ENCODE results near the gene IMP4. TPM values are rescaled to one million over a fixed set of nuclear protein-coding genes. Genes with fewer than 3 reads are reported as not detected.
"Not testable (repeated sequence)": the region's sequence is repeated elsewhere in the genome, so short reads cannot be mapped to it uniquely, and the experiment has no call there.

Gene IMP4
- total RNA-seq = 63.7 TPM
- long read RNA-seq, transcript IMP4-202 (9 exons, 822 nt) = minor isoform, 7 of 49 reads
- long read RNA-seq, transcript IMP4-208 (8 exons, 2,379 nt) = minor isoform, 5 of 49 reads
- long read RNA-seq, transcript IMP4-201 (9 exons, 1,740 nt) = major isoform, 24 of 49 reads
- long read RNA-seq, partial matches to known transcripts = 6 of 49 reads
- long read RNA-seq, other reads (novel, unspliced or antisense) = 7 of 49 reads

- ATAC-seq = peak; percentile 98
- DNase-seq (ENCODE audit: missing footprints) = peak; percentile 97
- intact Hi-C loops (cut with DNase I) = loop anchor here (1.0 to 5.0 kb wide), 4 partner anchors 13 to 160 kb away; partner anchors contain the start of genes MZT2B and SMPD4
Observed at GRCh38 chr2:130342533-130343275, at the start of gene IMP4. TSS of gene IMP4 (plus strand) at chr2:130342897. CDS start at chr2:130342933, 36 bp downstream.

DNA sequence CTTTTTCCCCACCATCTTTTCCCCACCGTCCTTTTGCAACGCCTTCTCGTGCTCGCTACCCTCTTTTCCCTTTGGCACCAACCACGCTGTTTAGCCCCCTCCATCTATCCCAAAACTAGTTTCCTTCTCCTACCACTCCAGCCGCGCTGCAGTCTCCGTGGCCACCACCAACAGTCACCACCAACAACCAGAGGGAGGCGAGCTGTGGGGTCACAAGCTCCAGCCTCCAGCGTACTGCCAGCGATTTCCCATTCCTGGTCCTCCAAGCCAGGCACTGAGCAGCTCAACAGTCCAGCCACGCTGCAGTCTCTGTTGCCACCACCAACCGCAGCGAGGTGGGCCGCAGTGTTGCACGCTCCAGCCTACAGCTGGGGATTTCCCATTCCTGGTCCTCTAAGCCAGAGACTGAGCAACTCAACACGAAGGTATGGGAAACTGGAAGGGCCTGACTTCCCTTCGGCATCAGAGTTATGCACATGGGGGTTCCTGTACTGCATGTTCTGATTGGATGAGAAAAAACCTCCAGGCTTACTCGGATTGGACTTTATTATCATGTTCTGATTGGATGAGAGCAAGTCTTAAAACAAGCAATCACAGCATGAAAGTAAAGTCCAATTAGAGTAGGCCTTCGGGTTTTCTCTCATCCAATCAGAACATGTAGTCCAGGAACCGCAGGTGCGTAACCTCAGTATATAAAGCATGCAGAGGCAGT, 42.3 kb upstream of the IMP4 start:
- ATAC-seq (no peak), DNase-seq (ENCODE audit: missing footprints) (no peak)
- intact Hi-C loops (cut with DNase I) = no loop called here

GRCh38 chr2:130300970-130301348, 41.7 kb upstream of the IMP4 start:
- DNase-seq (ENCODE audit: missing footprints) = no peak

GRCh38 chr2:130302164-130302886, 40.4 kb upstream of the IMP4 start:
- ATAC-seq = no peak

More at GRCh38 chr2:130300970-130301348, 41.7 kb upstream of the IMP4 start:
- intact Hi-C loops (cut with DNase I) = no loop called here
- ATAC-seq = no peak

DNA sequence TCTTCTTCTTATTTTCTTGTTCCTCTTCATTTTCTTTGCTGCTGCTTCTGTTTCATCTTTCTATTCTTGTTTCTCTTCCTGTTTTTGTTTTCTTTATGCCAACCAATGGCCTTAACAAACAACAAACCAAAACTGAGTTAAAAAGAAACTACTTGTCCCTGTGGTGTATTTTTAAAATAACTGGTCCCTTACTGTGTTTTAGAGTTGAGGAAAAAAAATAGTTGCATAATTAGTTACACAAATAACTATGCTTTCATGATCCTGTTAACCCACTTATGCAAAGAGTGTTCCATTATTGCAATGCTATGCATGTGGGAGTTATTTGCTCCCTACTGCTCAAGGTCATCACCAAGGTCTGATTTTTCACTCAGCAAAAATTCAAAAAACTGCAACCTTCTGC, 39.5 kb upstream of the IMP4 start:
- intact Hi-C loops (cut with DNase I) = no loop called here
- DNase-seq (ENCODE audit: missing footprints) = no peak
- ATAC-seq = no peak

More at GRCh38 chr2:130302164-130302886, 40.4 kb upstream of the IMP4 start:
- DNase-seq (ENCODE audit: missing footprints) = no peak
- intact Hi-C loops (cut with DNase I) = no loop called here

GRCh38 chr2:130304726-130305125, 38.0 kb upstream of the IMP4 start:
- DNase-seq (ENCODE audit: missing footprints) (no peak), ATAC-seq (no peak)
- intact Hi-C loops (cut with DNase I) = no loop called here

GRCh38 chr2:130307850-130308249, 34.8 kb upstream of the IMP4 start:
- intact Hi-C loops (cut with DNase I) = no loop called here
- ATAC-seq (no peak), DNase-seq (ENCODE audit: missing footprints) (no peak)

DNA sequence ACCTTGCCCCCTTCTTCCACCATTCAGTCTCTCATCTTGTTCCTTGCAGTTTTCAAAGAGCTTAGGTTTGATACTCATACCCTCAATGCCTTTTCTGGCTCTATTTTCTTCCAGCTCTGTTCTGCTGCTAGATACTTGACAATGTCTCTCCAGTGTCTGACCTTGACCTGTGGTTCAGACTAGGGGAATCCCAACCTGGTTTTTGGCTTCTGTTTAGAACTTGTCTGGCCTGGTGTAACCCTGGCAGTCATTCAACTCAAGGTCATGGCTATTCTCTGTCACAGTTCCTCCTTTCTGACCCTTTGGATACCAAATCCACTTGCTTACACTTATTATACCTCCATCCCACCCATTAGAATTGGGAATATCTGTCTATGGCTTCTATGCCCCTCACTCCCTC, 31.8 kb upstream of the IMP4 start:
- intact Hi-C loops (cut with DNase I) = no loop called here
- no peak for DNase-seq (ENCODE audit: missing footprints)
- no peak for ATAC-seq

DNA sequence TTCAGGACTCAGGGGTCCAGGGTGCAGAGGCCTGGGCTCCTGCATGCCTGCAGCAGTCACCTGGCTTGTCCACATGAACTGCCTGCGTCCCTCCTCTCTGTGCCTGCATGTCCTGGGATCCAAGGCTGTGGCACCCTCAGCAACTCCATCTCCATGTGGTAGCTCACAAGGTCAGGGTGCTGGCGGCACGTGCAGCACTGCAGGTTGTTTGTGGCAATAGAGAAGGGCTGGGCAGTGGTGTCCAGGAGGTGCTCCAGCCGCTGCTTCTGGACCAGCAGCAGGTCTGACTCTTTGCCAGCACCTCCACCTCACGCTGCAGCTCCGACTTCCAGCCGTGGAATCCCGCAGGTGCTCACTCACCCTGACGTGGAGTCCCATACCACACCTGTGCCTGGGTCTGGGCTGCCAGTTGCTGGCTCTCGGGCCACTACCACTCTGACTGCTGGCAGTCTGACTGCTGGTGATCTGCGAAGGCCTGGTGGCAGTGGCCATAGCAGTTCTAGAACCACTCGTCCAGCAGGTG, 28.8 kb upstream of the IMP4 start:
- intact Hi-C loops (cut with DNase I) = no loop called here

GRCh38 chr2:130314377-130314776, 28.3 kb upstream of the IMP4 start:
- DNase-seq (ENCODE audit: missing footprints) (no peak), ATAC-seq (no peak)
- intact Hi-C loops (cut with DNase I) = no loop called here

More for the DNA sequence above, 28.8 kb upstream of the IMP4 start:
- no peak for ATAC-seq
- DNase-seq (ENCODE audit: missing footprints) = no peak

DNA sequence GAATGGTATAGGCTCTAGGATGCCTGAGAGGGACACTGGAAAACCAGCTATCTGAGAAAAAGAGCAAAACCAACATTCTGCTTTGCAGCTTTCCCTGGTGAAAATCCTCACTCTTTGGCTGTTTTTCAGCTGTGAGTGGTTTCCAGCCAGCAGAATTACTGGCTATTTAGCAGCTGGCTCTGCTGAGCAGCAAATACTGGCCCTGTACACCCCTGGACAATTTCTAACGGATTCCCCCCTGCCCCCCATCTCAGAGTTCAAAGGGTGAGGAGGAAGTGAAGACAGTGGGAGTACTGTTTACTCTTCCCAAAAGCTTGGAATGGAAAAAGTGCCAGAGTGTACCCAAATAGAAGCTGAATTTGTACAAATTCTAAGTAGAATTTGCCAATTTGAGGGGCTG, 26.1 kb upstream of the IMP4 start:
- DNase-seq (ENCODE audit: missing footprints) = no peak
- intact Hi-C loops (cut with DNase I) = no loop called here

GRCh38 chr2:130318906-130319305, 23.8 kb upstream of the IMP4 start:
- DNase-seq (ENCODE audit: missing footprints) (no peak), ATAC-seq (no peak)
- intact Hi-C loops (cut with DNase I) = no loop called here

More for the DNA sequence above, 26.1 kb upstream of the IMP4 start:
- no peak for ATAC-seq

GRCh38 chr2:130319536-130319935, 23.2 kb upstream of the IMP4 start:
- DNase-seq (ENCODE audit: missing footprints) (no peak), ATAC-seq (no peak)
- intact Hi-C loops (cut with DNase I) = no loop called here

DNA sequence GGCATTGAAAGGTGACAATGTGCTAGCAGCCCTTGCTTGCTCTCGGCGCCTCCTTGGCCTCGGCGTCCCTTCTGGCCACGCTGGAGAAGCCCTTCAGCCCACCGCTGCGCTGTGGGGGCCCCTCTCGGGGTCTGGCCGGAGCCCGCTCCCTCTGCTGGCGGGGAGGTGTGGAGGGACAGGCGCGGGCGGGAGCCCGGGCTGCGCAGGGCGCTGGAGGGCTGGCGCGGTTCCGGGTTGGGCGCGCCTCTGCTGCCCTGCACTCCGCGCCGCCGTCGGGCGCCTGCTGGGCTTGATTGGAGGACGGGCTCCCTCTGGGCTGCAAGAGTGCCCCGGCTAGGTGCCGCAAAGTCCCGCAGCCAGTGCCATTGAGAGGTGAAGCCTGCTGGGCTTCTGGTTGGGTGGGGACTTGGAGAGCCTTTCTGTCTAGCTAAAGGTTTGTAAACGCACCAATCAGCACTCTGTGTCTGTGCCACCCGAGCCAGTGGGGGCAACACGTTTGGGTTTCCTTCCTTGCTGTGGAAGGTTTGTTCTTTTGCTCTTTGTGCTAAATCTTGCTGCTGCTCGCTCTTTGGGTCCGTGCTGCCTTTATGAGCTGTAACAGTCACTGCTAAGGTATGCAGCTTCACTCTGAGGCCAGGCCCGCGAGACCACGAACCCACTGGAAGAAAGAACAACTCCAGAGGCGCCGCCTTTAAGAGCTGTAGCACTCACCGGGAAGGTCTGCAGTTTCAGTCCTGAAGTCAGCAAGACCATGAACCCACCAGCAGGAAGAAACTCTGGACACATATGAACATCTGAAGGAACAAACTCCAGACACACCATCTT, 14.8 kb upstream of the IMP4 start:
- intact Hi-C loops (cut with DNase I) = no loop called here
- DNase-seq (ENCODE audit: missing footprints) (no peak), ATAC-seq (no peak)

DNA sequence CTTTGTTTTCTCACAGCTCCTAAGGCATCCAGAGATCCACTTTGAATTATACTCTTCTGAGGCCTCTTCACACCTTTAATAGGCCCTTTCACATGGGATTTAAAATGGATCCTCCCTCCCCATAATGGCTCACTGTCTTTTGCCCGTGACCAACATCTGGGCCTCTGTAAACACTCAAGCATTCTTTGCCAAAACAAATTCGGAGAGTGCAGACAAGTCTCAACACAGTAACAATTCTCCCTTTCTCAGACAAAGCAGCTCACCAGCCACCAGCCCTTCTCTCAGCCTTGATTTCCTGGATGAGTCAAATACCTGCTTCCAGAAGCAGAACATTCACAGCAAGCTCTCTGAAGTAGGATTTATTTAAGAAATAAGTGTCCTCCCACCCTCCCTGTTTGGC, 14.0 kb upstream of the IMP4 start:
- DNase-seq (ENCODE audit: missing footprints) (no peak), ATAC-seq (no peak)
- intact Hi-C loops (cut with DNase I) = no loop called here

DNA sequence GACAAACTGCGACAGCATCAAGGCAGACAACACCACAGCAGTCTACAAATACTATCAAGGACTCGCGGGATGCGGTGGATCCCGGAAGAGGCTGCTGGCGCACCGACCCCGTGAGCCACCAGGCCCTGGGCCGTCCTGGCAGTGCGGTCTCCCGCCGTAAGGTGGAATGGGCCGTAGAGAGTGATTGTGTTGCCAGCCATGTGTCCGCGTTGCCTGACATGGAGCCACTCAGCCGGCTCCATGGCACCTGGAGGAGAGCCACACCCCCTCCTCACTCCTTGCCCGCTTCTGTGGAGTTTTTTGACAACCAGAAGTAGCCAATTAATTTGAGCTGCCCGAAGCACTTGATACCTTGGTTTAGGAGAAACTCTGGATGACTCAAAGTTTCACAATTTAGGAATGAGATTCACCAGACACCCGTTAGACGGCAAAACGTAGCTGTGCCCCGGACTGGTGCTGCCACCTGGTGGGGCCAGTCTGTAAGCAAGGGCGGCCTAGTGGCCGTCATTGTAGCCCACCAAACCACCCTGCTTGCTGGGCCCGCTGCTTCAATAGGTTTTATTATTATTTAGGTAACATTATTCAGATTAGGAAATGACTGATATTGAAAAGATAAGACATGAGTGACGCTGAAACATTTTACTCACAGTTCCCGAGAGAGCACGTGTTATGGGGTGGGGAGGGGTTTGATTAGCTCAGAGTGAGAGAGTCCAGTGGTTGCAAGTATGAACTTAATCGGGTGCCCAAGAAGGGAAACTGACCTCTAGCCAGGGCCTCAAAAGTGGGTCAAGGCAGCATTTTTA, 10.2 kb upstream of the IMP4 start:
- intact Hi-C loops (cut with DNase I) = loop anchor here (5.0 kb wide), 1 partner anchor 175 kb away; no protein-coding TSS in a partner anchor

GRCh38 chr2:130333253-130333652, 9.4 kb upstream of the IMP4 start:
- intact Hi-C loops (cut with DNase I) = loop anchor here (5.0 kb wide), 1 partner anchor 176 kb away; no protein-coding TSS in a partner anchor
- peak; percentile 32 for DNase-seq (ENCODE audit: missing footprints)
- ATAC-seq = not testable (repeated sequence)

More for the DNA sequence above, 10.2 kb upstream of the IMP4 start:
- peak; percentile 57 for ATAC-seq
- DNase-seq (ENCODE audit: missing footprints) = peak; percentile 83
